Lung microvascular endothelial cell (primary cell): Measurements from ENCODE around the gene PRKD1. TPM values are rescaled to one million over a fixed set of nuclear protein-coding genes. Genes with fewer than 3 reads are reported as not detected.
A peak's percentile ranks its signal among the peaks of the same experiment; 100 is the strongest.

Experiments
- DNase-seq, 2 donors: peaks; one replicate each; pipeline versions ENCODE4 v3.0.0 to v3.0.0-alpha.2; 2010; ENCODE audit warnings: low read depth in 2 of 2
- total RNA-seq: library from RNA; depleted of rRNA; stranded (reverse); fragments of >200 nt; gene quantifications from 2 replicates; pipeline ENCODE4 v1.2.1, GENCODE V29; 2014

The PRKD1 gene
- total RNA-seq, 1 donor from 2014 or later = 8.5 TPM

- no peak for DNase-seq
These were observed 88.9 kb downstream of the PRKD1 start for GRCh38 chr14:29838752-29839151.

GRCh38 chr14:29836395-29836794 lies 91.3 kb downstream of the PRKD1 start:
- DNase-seq = no peak

GRCh38 chr14:29832042-29832441 lies 95.6 kb downstream of the PRKD1 start:
- no peak for DNase-seq

- DNase-seq = no peak
These were observed 97.8 kb downstream of the PRKD1 start for GRCh38 chr14:29829851-29830250.

GRCh38 chr14:29823816-29824215 lies 103.8 kb downstream of the PRKD1 start:
- no peak for DNase-seq

- DNase-seq = no peak
These were observed 105.3 kb downstream of the PRKD1 start for GRCh38 chr14:29822430-29822709.

- no peak for DNase-seq
These were observed 105.8 kb downstream of the PRKD1 start for GRCh38 chr14:29821661-29822429.

- DNase-seq = no peak
These were observed 106.4 kb downstream of the PRKD1 start for GRCh38 chr14:29821242-29821641.

- no peak for DNase-seq
These were observed 106.9 kb downstream of the PRKD1 start for GRCh38 chr14:29820785-29821184.

- no peak for DNase-seq
These were observed 109.8 kb downstream of the PRKD1 start for GRCh38 chr14:29817767-29818405.

GRCh38 chr14:29815016-29815674 lies 112.5 kb downstream of the PRKD1 start:
- no peak for DNase-seq

- DNase-seq = peak in 1 of 2 donors; percentile 48
These were observed 113.3 kb downstream of the PRKD1 start for GRCh38 chr14:29814156-29815015.

- peak in 1 of 2 donors; percentile 73 for DNase-seq
These were observed 117.0 kb downstream of the PRKD1 start for GRCh38 chr14:29810682-29811081.

GRCh38 chr14:29810064-29810463 lies 117.6 kb downstream of the PRKD1 start:
- no peak for DNase-seq

- no peak for DNase-seq
These were observed 121.5 kb downstream of the PRKD1 start for GRCh38 chr14:29806124-29806517.

GRCh38 chr14:29805415-29806123 lies 122.1 kb downstream of the PRKD1 start:
- peak; percentile 50 to 73 for DNase-seq

- no peak for DNase-seq
These were observed 123.0 kb downstream of the PRKD1 start for GRCh38 chr14:29804481-29805266.

GRCh38 chr14:29803045-29803444 lies 124.6 kb downstream of the PRKD1 start:
- no peak for DNase-seq

GRCh38 chr14:29802211-29802610 lies 125.4 kb downstream of the PRKD1 start:
- DNase-seq = no peak

GRCh38 chr14:29800961-29801360 lies 126.7 kb downstream of the PRKD1 start:
- no peak for DNase-seq
